Activated CD8-positive, alpha-beta memory T cell treated with anti-CD3 and anti-CD28 coated beads, Interleukin-2, amount 50 U/mL, for 4 hours (primary cell): ENCODE measurements around the gene CTBP2.
"Not testable (repeated sequence)": the region's sequence is repeated elsewhere in the genome, so short reads cannot be mapped to it uniquely, and the experiment has no call there.

Source experiments
- DNase-seq: peaks from one replicate; pipeline ENCODE4 v3.0.0-alpha.2; 2020

Gene CTBP2

GRCh38 chr10:125082881-125083575 is 77.3 kb downstream of the CTBP2 start:
- DNase-seq = no peak

GRCh38 chr10:125082471-125082870 is 77.9 kb downstream of the CTBP2 start:
- DNase-seq = not testable (repeated sequence)

DNA sequence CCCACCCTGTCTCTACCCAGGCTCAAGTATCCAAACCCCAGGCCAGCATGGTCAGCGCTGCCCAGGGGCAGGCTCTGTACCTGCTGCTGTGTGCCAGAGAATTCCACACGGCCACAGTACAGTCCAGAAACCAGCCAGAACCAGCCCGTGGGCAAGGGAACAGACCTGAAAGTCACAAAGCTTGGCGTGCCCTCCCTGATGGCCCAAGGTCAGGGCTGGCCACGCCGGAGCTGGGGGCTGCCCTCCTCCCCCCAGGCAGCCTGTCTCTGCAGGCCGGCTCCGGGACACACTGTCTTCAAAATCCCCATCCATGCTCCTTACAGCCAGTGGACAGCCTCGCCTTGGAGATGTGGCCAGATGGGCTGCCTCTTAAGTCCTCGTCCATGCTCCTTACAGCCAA is 78.4 kb downstream of the CTBP2 start:
- DNase-seq = no peak

GRCh38 chr10:125080984-125081383 is 79.4 kb downstream of the CTBP2 start:
- no peak for DNase-seq

GRCh38 chr10:125080296-125080695 is 80.1 kb downstream of the CTBP2 start:
- DNase-seq = no peak

DNA sequence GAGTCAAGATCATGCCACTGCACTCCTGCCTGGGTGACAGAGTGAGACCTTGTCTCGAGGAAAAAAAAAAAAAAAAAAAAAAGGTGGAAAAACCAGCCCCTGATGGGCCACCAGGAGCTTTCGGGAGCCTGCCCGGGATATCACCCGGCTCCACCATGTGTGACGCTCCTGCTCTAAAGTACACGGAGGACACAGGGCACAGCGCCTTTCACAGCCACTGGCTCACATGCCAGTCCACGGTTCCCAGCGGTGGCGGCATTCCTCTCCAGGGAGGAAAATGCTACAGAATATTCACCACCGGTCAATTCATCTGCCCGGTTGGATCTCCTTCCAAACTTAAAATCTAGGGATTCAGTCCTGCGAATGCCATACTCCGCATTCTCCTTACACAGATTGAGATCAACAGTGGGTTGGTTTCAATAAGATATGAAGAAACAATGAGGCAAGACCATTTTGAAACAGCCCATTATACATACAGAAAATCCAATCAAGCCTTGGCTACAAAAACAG is 81.2 kb downstream of the CTBP2 start:
- no peak for DNase-seq

DNA sequence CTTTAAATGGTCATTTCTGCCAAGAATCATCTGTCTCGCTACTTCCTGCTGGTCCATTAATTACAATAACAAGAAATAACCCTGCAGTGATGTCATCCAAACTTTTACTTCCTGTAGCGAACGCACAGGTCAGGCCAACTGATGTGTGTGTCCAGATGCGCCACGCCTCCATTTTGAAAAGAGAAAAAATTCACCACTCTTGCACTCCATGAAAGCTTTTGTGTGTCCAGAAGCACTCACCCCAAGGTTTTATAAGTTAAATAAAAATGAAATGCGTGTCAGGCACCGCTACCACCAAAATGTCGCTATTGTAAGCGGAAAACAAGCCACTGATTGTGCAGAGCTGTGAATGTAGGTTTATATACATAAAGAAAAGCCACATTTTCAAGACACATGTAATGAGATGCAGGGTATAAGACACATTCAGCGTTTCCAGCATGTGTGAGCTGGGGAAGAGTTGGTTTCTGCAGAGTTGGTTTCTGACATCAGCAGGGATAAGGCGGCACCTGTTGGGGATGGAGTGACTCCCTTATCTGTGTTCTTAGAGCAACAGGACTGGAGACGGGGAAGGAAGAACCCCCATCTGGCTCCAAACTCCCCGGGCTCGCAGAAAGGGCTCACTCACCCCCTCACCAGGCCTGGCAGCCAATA is 83.3 kb downstream of the CTBP2 start:
- no peak for DNase-seq

- DNase-seq = no peak
Measured at GRCh38 chr10:125076121-125076825, 84.1 kb downstream of the CTBP2 start.

DNA sequence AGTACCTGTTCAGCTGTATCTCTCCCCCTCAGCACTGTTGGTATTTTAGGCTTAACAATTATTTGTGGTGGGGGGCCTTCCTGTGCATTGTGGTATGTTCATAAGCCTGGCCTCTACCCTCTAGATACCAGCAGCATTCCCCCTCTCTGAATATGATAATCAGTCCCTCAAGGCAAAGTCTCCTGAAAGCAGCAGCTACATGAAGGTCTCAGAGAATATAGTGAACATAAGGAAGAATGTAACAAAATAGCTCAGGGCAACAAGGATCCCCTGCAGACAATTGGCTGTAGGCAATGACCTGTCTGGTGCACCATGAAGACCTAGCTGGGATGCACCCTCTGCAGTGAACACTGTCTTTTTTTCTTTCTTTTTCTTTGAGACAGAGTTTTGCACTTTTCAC is 86.4 kb downstream of the CTBP2 start:
- DNase-seq = no peak

GRCh38 chr10:125072794-125073193 is 87.6 kb downstream of the CTBP2 start:
- no peak for DNase-seq

DNA sequence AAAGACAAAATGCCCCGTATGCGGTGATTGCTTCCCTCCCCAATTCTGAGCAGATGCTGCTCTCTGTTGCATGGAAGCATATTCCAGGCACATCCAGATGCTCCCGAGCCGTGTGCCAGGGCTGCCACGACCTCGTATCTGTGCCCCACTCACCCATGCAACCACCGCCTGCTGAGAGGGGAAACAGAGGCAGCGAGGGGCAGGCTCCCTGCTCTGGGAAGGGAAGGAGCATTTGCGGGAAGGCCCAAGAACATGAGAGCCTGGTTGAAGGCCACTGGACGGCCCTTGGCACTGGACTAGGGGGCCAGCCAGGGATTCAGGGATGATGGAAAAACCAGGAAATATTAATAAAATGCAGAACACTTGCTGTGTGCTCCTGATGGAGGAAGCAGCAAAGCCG is 89.4 kb downstream of the CTBP2 start:
- no peak for DNase-seq

DNA sequence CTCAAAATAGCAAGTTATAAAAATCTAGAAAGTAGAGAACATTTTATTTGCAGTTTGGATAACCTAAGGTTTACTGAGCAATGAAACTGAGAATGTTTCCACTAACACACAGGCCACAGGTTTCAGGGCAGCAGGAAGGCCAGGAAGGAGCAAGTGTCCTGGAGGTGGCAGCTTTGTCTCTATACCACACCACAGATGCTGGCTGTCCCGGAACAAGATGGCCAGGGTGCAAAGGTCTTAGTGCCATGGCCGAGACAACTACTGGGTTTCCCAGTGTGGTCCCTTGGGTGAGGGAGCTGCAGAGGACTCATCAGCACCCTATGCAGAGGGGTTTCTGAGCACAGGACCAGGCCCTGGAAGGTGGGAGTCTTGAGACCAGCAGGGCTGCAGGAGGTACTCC is 92.0 kb downstream of the CTBP2 start:
- no peak for DNase-seq

- no peak for DNase-seq
Measured at GRCh38 chr10:125067764-125068163, 92.6 kb downstream of the CTBP2 start.

- DNase-seq = no peak
Measured at GRCh38 chr10:125066764-125067450, 93.5 kb downstream of the CTBP2 start.

DNA sequence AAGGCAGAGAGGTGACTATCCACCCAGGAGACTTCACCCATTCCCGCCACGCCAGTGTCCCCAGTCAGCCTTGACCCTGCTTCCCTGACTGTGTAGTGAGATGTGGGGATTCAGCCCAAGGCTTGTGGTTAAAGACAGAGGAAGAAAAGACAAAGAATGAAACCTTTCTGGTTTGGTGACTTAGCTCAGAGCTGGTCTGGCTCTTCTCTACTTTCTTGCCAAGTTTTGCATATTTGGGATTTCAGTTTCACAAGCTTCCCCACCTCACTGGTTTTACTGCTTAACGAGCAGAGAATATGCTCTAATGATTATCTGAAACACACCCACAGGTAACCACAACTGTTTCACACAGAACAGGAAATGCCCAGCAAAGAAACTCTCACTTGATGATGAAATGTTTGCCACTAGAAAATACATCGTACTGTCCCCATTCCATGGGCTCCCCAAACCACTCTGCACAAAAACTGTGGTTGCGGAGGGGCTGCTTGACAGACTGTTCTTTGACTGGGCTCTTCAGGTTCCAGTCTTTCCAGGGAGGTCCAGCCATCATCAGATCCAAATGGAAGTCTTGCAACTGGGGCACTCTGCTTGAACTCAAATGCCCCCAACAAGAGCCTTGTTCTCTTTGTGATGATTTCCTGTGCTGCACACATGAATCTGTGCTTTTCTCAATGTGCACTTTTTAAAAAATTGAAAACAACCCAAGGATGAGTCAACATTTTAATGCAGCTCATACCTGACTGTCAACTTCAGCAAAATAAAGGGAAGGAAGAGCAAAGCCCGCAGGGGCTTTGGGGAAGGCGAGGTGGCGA is 95.5 kb downstream of the CTBP2 start:
- DNase-seq = no peak

- DNase-seq = no peak
Measured at GRCh38 chr10:125063256-125063925, 97.0 kb downstream of the CTBP2 start.

DNA sequence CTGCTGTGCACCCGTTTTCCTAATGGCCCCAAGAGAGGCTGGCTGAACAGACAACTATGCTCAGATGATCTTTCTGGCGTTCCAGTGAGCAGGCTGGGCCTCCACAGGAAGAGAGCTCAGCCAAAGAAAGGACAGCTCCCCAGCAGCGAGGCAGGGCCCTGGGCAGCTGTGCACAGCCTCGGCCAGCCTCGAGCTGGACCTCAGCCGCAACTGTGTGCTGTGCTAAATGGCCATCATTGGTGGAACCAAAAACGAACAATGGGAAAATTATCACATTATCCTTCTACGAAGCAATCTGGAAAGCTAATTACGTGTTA is 97.5 kb downstream of the CTBP2 start:
- DNase-seq = no peak

DNA sequence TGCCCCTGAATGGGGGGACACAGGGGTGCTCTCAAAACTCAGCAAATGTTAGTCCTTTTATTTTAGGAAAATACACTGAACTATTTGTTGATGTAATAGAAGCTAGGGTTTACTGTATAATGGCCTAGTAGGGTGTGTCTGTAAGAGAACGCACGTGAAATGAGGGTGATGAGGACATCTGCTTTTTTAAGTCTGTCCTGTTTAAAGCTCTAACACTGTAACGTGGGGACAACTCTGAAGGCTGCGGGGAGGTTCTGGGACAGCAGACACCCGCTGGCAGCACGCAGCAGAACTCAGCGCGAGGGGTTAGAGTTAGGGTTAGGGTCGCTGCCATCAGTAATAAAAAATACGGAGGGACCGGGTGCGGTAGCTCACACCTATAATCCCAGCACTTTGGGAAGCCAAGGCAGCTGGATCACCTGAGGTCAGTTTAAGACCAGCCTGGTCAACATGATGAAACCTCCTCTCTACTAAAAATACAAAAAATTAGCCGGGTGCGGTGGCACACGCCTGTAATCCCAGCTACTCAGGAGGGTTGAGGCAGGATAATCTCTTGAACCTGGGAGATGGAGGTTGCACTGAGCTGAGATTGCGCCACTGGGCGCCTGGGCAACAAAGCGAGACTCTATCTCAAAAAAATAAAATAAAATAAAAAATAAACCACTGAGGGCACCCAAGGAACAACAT is 98.0 kb downstream of the CTBP2 start:
- no peak for DNase-seq

DNA sequence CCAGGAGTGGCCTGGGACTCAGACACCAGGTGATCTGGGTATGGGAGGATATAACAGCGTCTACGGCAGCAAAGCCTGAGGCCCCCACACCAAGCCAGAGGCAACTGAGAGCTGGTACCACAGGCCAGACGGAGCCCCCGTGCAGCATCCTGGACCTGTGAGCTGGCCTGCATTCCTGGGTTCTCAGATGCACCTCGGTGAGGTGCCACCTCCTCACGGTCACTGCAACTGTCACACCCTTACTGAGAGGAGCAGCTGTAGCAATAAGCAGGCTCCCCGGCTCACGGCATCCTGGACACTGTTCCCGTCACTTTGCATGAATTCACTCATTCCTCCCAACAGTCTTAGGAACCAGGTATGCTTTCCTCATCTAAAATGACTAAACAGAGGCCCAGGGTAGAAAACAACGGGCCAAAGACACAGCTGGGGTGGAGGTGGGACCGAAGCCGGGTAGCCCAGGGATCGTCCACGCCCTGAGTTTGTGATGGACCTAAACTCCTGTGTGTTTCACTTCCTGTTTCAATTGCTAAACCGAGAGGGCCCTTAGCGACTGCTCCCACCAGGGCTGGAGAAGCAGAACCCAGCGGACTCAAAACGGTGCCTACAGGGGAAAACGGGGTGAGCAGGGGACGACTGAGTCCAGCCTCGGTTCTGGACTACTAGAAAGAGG is 98.7 kb downstream of the CTBP2 start:
- DNase-seq = no peak

- DNase-seq = peak; percentile 20
Measured at GRCh38 chr10:125060826-125061556, 99.4 kb downstream of the CTBP2 start.
